SK-N-SH (cell line): ENCODE measurements around the gene CUL3.

ENCODE experiments used
- CTCF ChIP-seq: fragments of 200-600 bp; sonication (generic); IDR thresholded peaks from 2 replicates; pipeline ENCODE4 v1.6.1; 2017; ENCODE audit warnings: antibody characterized with exemption, mild to moderate bottlenecking, moderate library complexity
- EP300 ChIP-seq, 2 experiments: IDR thresholded peaks; 2 replicates each; pipeline versions ENCODE4 v1.4.0 to v1.6.1; 2012; ENCODE audit warnings: borderline replicate concordance in 1 of 2, low read depth in 1 of 2, low read length in 1 of 2
- EZH2phosphoT487 ChIP-seq: fragments of 200-600 bp; sonication (generic); IDR thresholded peaks from 2 replicates; pipeline ENCODE4 v1.6.1; 2017; ENCODE audit warnings: low read depth, mixed run types, mild to moderate bottlenecking, antibody characterized with exemption, moderate library complexity, borderline replicate concordance
- FOSL2 ChIP-seq: IDR thresholded peaks from 2 replicates; pipeline ENCODE4 v1.4.0; 2012; ENCODE audit warnings: low read depth, mild to moderate bottlenecking, moderate library complexity, borderline replicate concordance
- GABPA ChIP-seq: IDR thresholded peaks from 2 replicates; pipeline ENCODE4 v1.4.0; 2012; ENCODE audit warnings: low read depth, mild to moderate bottlenecking
- JUND ChIP-seq: IDR thresholded peaks from 2 replicates; pipeline ENCODE4 v1.4.0; 2012
- MAX ChIP-seq: IDR thresholded peaks from 2 replicates; pipeline ENCODE4 v1.4.0; 2012; ENCODE audit warnings: low read depth
- MXI1 ChIP-seq: IDR thresholded peaks from 2 replicates; pipeline ENCODE4 v1.6.1; 2012; ENCODE audit warnings: mild to moderate bottlenecking, low read depth, low read length, improper control_type of control experiment
- NRF1 ChIP-seq: IDR thresholded peaks from 2 replicates; pipeline ENCODE4 v1.6.1; 2012; ENCODE audit warnings: low read depth, mild to moderate bottlenecking, low read length
- POLR2AphosphoS5 ChIP-seq: IDR thresholded peaks from 2 replicates; pipeline ENCODE4 v1.6.1; 2012; ENCODE audit warnings: low read depth, low read length
- RAD21 ChIP-seq: IDR thresholded peaks from 2 replicates; pipeline ENCODE4 v1.6.1; 2012; ENCODE audit warnings: mild to moderate bottlenecking, low read length
- REST ChIP-seq: IDR thresholded peaks from 2 replicates; pipeline ENCODE4 v1.6.1; 2012; ENCODE audit warnings: mild to moderate bottlenecking, low read depth, low read length, moderate library complexity
- USF1 ChIP-seq: IDR thresholded peaks from 2 replicates; pipeline ENCODE4 v1.4.0; 2012; ENCODE audit warnings: low read depth, borderline replicate concordance
- ZBTB33 ChIP-seq: IDR thresholded peaks from 2 replicates; pipeline ENCODE4 v1.4.0; 2012; ENCODE audit warnings: low read depth, borderline replicate concordance

GRCh38 chr2:224523626-224524577 is 61.3 kb downstream of the CUL3 start:
- TF ChIP-seq EP300 (IDR thresholded peaks at IDR 0.05; ENCODE audit: borderline replicate concordance in 1 of 2, low read depth in 1 of 2, low read length in 1 of 2) (no peak), CTCF (no peak), FOSL2 (no peak), POLR2AphosphoS5 (no peak), NRF1 (no peak), EZH2phosphoT487 (no peak), JUND (no peak), MAX (no peak), GABPA (no peak), MXI1 (no peak), ZBTB33 (no peak), USF1 (no peak), RAD21 (no peak), REST (no peak)
